Endothelial cell of umbilical vein (primary cell): ENCODE results near the gene PSMB3. TPM values are rescaled to one million over a fixed set of nuclear protein-coding genes. Genes with fewer than 3 reads are reported as not detected.

Source experiments
- BruUV-seq: library from RNA; stranded (reverse); fragments of 400-500 nt; replicated peaks from 2 replicates; lab custom pipeline; 2021; lab: Mats Ljungman, UMichigan
- CTCF ChIA-PET: fragments of 300-600, 350-600 bp; sonication (Branson Sonifier 250); formaldehyde crosslinking; loops from one replicate; lab custom pipeline; 2021; ENCODE audit warnings: antibody characterized with exemption, inconsistent platforms; lab: Charles Lee
- POLR2A ChIA-PET: fragments of 300-600, 350-600 bp; sonication (Branson Sonifier 250); formaldehyde crosslinking; loops from one replicate; lab custom pipeline; 2021; ENCODE audit warnings: antibody characterized with exemption, inconsistent platforms; lab: Charles Lee
- DNase-seq: peaks from one replicate; pipeline ENCODE4 v3.0.0-alpha.2; 2011; ENCODE audit warnings: low read depth, low spot score
- FAIRE-seq: peaks from 2 replicates; lab custom pipeline; 2011; peaks lifted over from hg19 to GRCh38; lab: Jason Lieb, UNC
- H2AFZ ChIP-seq: 2 replicates; pipeline ENCODE4 v1.6.0; 2012; ENCODE audit warnings: low read depth, low read length, control low read depth, inconsistent platforms
- H3K27ac ChIP-seq: 2 replicates; pipeline ENCODE4 v1.5.1; 2011; ENCODE audit warnings: low read depth, mild to moderate bottlenecking, control low read depth, low read length, moderate library complexity; ENCODE audit not compliant: insufficient read depth
- H3K27me3 ChIP-seq, 2 experiments: 2 replicates each; pipeline versions ENCODE4 v1.6.0 to v1.6.1; 2011; ENCODE audit warnings: low read length in 2 of 2, mixed read lengths in 1 of 2; ENCODE audit not compliant: control insufficient read depth in 2 of 2, insufficient read depth in 2 of 2
- H3K36me3 ChIP-seq, 2 experiments: 2 replicates in 1 of 2; 3 replicates in 1 of 2; pipeline ENCODE4 v1.5.1; 2011; ENCODE audit warnings: low read length in 2 of 2, mild to moderate bottlenecking in 1 of 2, moderate library complexity in 1 of 2; ENCODE audit not compliant: control insufficient read depth in 2 of 2, insufficient read depth in 2 of 2; ENCODE audit errors: extremely low read depth in 1 of 2
- H3K4me1 ChIP-seq: 3 replicates; pipeline ENCODE4 v1.5.1; 2011; ENCODE audit warnings: mild to moderate bottlenecking, low read length; ENCODE audit not compliant: control insufficient read depth, insufficient read depth; ENCODE audit errors: extremely low read depth
- H3K4me2 ChIP-seq: 2 replicates; pipeline ENCODE4 v1.6.1; 2011; ENCODE audit warnings: low read length, control low read depth, mixed read lengths; ENCODE audit not compliant: insufficient read depth
- H3K4me3 ChIP-seq, 3 experiments: fragments of 200-600 bp in 1 of 3; sonication (generic), shearing (Covaris generic) in 1 of 3; replicated peaks in 1 of 3; 2 replicates each; pipeline ENCODE4 v1.5.1; 2011 to 2016; ENCODE audit warnings: control low read depth in 3 of 3, low read length in 3 of 3, mild to moderate bottlenecking in 2 of 3, inconsistent platforms in 1 of 3, low read depth in 1 of 3, moderate library complexity in 1 of 3; ENCODE audit not compliant: insufficient read depth in 1 of 3
- H3K79me2 ChIP-seq: 2 replicates; pipeline ENCODE4 v1.6.0; 2012; ENCODE audit warnings: low read length, inconsistent platforms; ENCODE audit not compliant: control insufficient read depth, insufficient read depth
- H3K9ac ChIP-seq: replicated peaks from 2 replicates; pipeline ENCODE3; 2011; ENCODE audit warnings: low read length, control low read depth; ENCODE audit not compliant: insufficient read depth; ENCODE audit errors: extremely low read depth
- H3K9me1 ChIP-seq: replicated peaks from 3 replicates; pipeline ENCODE4 v1.6.0; 2011; ENCODE audit warnings: mild to moderate bottlenecking, low read length; ENCODE audit not compliant: control insufficient read depth, insufficient read depth; ENCODE audit errors: extremely low read depth
- H3K9me3 ChIP-seq: replicated peaks from 2 replicates; pipeline ENCODE4 v1.5.1; 2012; ENCODE audit warnings: low read length, inconsistent platforms; ENCODE audit not compliant: control insufficient read depth, insufficient read depth
- H4K20me1 ChIP-seq: replicated peaks from 2 replicates; pipeline ENCODE3; 2011; ENCODE audit warnings: mild to moderate bottlenecking, low read length; ENCODE audit not compliant: control insufficient read depth, insufficient read depth; ENCODE audit errors: extremely low read depth
- EZH2 ChIP-seq: IDR thresholded peaks from 2 replicates; pipeline ENCODE4 v1.6.1; 2012; ENCODE audit warnings: borderline replicate concordance, low read depth, mild to moderate bottlenecking, moderate library complexity, low read length, inconsistent platforms; ENCODE audit not compliant: severe bottlenecking
- FOS ChIP-seq: IDR thresholded peaks from 2 replicates; pipeline ENCODE4 v1.6.1; 2011; ENCODE audit warnings: mild to moderate bottlenecking, low read length, moderate library complexity, borderline replicate concordance; ENCODE audit not compliant: insufficient read depth
- GATA2 ChIP-seq: IDR thresholded peaks from 2 replicates; pipeline ENCODE4 v1.7.0; 2011; ENCODE audit warnings: low read depth, mild to moderate bottlenecking, moderate library complexity, mixed read lengths, low read length; ENCODE audit not compliant: insufficient read length, insufficient read depth
- JUN ChIP-seq: IDR thresholded peaks from 2 replicates; pipeline ENCODE4 v1.6.1; 2011; ENCODE audit warnings: borderline replicate concordance, low read depth; ENCODE audit not compliant: insufficient read length, insufficient read depth
- MYC ChIP-seq: IDR thresholded peaks from one replicate; pipeline ENCODE4 v1.6.1; 2011; ENCODE audit warnings: mild to moderate bottlenecking, low read depth, low read length
- POLR2A ChIP-seq: IDR thresholded peaks from 2 replicates; pipeline ENCODE4 v1.6.1; 2012; ENCODE audit warnings: low read depth, mild to moderate bottlenecking, control low read depth, low read length
- POLR2AphosphoS5 ChIP-seq: IDR thresholded peaks from 2 replicates; pipeline ENCODE4 v1.6.1; 2012; ENCODE audit warnings: low read depth, mild to moderate bottlenecking, control low read depth, low read length, moderate library complexity; ENCODE audit not compliant: insufficient read depth
- dilution Hi-C: fragments of 300-500 bp; cut with MboI; formaldehyde crosslinking; loops from one replicate; pipeline ENCODE4 v1.15.0; 2019; ENCODE audit warnings: low sequenced_read_pairs; ENCODE audit not compliant: extremely low pct_ligation_motif_present
- intact Hi-C: fragments of 100-400 bp; cut with micrococcal nuclease; formaldehyde crosslinking; loops from one replicate; pipeline ENCODE4 v1.10.0; 2022
- polyA plus RNA-seq, 4 experiments: library from polyadenylated mRNA; depleted of rRNA in 3 of 4; stranded (reverse) in 3 of 4; unstranded in 1 of 4; fragments of >200 nt; gene quantifications; 2 replicates each; pipeline versions ENCODE4 v1.2.1 to v1.2.3, GENCODE V29; 2011 to 2012; ENCODE audit warnings: missing spikeins in 1 of 4
- total RNA-seq: library from RNA; stranded (reverse); gene quantifications from 2 replicates; pipeline ENCODE4 v1.2.3, GENCODE V29; 2021
- TF ChIP-seq, protein P1 (sequence below): IDR thresholded peaks from 2 replicates; pipeline ENCODE4 v1.6.1; 2011; ENCODE audit not compliant: insufficient read depth, insufficient read length
- TF ChIP-seq, protein P2 (sequence below), 2 donors: IDR thresholded peaks; 1 replicate in 1 of 2; 2 replicates in 1 of 2; pipeline ENCODE4 v1.5.1; 2011; ENCODE audit warnings: low read length in 2 of 2, mild to moderate bottlenecking in 2 of 2, moderate library complexity in 2 of 2, control low read depth in 1 of 2, inconsistent platforms in 1 of 2, low read depth in 1 of 2; ENCODE audit not compliant: insufficient read depth in 1 of 2; ENCODE audit errors: extremely low read depth in 1 of 2

The PSMB3 gene
- total and polyA plus RNA-seq, 2 donors (not counting 3 experiments of a cell fraction or from before 2014, with no cell fraction given) = 213 to 685 TPM

DNA sequence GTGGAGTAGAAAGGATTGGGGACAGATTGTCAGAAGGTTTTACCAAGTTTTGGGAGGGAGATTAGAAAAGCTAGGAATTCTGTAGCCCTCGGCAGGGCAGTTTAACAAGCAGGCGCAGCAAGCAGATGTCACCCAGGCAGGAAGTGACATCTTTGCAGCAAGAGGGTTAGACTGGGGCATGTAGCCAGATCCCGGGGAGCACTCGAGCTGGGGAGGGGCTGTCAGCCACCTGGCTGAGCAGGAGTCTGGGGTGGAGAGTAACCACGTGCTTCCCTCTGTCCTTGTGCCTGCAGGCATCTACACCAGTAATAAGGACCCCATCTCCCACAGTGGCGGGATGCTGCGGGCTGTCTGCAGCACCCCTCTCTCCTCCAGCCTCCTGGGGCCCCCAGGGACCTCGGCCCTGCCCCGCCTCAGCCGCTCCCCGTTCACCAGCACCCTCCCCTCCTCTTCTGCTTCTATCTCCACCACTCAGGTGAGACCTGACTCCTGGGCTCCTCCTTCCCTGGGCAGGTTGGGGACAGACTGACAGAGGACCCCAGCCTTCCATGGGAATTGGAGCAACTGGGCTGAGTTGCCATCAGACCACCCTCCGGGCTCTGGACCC lies 35.3 kb upstream of the PSMB3 start:
- POLR2A ChIA-PET = no interaction called here
- CTCF ChIA-PET = interaction anchor here (2.4 kb wide), 1 partner anchor 11 kb away, joined by 16 read pairs; the partner anchor contains the start of gene MLLT6

More for the DNA sequence above, 35.3 kb upstream of the PSMB3 start:
- TF ChIP-seq POLR2A (no peak), FOS (no peak), EZH2 (no peak), MYC (no peak), POLR2AphosphoS5 (no peak), JUN (no peak), GATA2 (no peak)
- TF ChIP-seq, protein P1, sequence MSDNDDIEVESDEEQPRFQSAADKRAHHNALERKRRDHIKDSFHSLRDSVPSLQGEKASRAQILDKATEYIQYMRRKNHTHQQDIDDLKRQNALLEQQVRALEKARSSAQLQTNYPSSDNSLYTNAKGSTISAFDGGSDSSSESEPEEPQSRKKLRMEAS = no peak
- TF ChIP-seq, protein P2, sequence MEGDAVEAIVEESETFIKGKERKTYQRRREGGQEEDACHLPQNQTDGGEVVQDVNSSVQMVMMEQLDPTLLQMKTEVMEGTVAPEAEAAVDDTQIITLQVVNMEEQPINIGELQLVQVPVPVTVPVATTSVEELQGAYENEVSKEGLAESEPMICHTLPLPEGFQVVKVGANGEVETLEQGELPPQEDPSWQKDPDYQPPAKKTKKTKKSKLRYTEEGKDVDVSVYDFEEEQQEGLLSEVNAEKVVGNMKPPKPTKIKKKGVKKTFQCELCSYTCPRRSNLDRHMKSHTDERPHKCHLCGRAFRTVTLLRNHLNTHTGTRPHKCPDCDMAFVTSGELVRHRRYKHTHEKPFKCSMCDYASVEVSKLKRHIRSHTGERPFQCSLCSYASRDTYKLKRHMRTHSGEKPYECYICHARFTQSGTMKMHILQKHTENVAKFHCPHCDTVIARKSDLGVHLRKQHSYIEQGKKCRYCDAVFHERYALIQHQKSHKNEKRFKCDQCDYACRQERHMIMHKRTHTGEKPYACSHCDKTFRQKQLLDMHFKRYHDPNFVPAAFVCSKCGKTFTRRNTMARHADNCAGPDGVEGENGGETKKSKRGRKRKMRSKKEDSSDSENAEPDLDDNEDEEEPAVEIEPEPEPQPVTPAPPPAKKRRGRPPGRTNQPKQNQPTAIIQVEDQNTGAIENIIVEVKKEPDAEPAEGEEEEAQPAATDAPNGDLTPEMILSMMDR (IDR thresholded peaks at IDR 0.05; ENCODE audit: extremely low read depth in 1 of 2, insufficient read depth in 1 of 2, low read depth in 1 of 2, low read length in 2 of 2) = no peak
- Histone ChIP-seq H3K4me3 (no peak overlapping the region), H3K36me3 (peaks cover 5 to 43% of the 10 kb centered on the region in 2 experiments), H3K9ac (no peak overlapping the region), H2AFZ (no peak overlapping the region), H3K9me3 (no peaks in the 10 kb centered on the region), H4K20me1 (no peaks in the 10 kb centered on the region), H3K79me2 (no peaks in the 10 kb centered on the region), H3K4me1 (no peaks in the 10 kb centered on the region), H3K27ac (no peak overlapping the region), H3K27me3 (no peaks in the 10 kb centered on the region), H3K4me2 (no peak overlapping the region), H3K9me1 (no peaks in the 10 kb centered on the region)
- dilution Hi-C loops = no loop called here
- DNase-seq (no peak), FAIRE-seq (no peak)
- no TSS peak for BruUV-seq
- intact Hi-C loops = no loop called here
